K562 (cell line): ENCODE results near the gene ZEB2.

ENCODE experiments used
- POLR2A ChIP-seq: fragments of 450-650 bp; conservative IDR thresholded peaks from 2 replicates; pipeline ENCODE4 v1.6.1; 2016
- POLR2AphosphoS5 ChIP-seq: IDR thresholded peaks from 2 replicates; pipeline ENCODE4 v1.6.1; 2011; ENCODE audit warnings: mild to moderate bottlenecking, low read depth, low read length, moderate library complexity; ENCODE audit not compliant: control insufficient read depth, insufficient read depth
- RFX1 ChIP-seq: fragments of 450-650 bp; IDR thresholded peaks from 2 replicates; pipeline ENCODE4 v1.6.1; 2016; ENCODE audit warnings: mild to moderate bottlenecking, moderate library complexity
- TCF15 ChIP-seq: fragments of 250-450 bp; sonication (Bioruptor Pico); IDR thresholded peaks from 2 replicates; pipeline ENCODE4 v1.8.0; 2022; ENCODE audit warnings: moderate library complexity, mild to moderate bottlenecking, inconsistent platforms
- ZNF778 ChIP-seq: fragments of 450-650 bp; formaldehyde crosslinking; IDR thresholded peaks from 2 replicates; pipeline ENCODE4 v1.4.0; 2020; ENCODE audit warnings: mild to moderate bottlenecking, moderate library complexity

- TF ChIP-seq POLR2AphosphoS5 (no peak), POLR2A (no peak; the same call in 1 of the 2 replicates), TCF15 (CRISPR knock-in tag) (no peak), RFX1 (no peak), ZNF778 (CRISPR knock-in tag) (no peak)
Measured at GRCh38 chr2:144396318-144396717, 123.6 kb downstream of the ZEB2 start.
